DMS79 (cell line): ENCODE measurements around the gene HS3ST3A1.

Experiments
- DNase-seq: peaks from one replicate; lab custom pipeline; 2025; lab: John Stamatoyannopoulos, UW

HS3ST3A1 gene

GRCh38 chr17:13601776-13602551 is at the start of gene HS3ST3A1:
Gene HS3ST3A1, minus strand, starts transcription at chr17:13601929. Its CDS starts 800 bp downstream, at chr17:13601129.
- no peak for DNase-seq

DNA sequence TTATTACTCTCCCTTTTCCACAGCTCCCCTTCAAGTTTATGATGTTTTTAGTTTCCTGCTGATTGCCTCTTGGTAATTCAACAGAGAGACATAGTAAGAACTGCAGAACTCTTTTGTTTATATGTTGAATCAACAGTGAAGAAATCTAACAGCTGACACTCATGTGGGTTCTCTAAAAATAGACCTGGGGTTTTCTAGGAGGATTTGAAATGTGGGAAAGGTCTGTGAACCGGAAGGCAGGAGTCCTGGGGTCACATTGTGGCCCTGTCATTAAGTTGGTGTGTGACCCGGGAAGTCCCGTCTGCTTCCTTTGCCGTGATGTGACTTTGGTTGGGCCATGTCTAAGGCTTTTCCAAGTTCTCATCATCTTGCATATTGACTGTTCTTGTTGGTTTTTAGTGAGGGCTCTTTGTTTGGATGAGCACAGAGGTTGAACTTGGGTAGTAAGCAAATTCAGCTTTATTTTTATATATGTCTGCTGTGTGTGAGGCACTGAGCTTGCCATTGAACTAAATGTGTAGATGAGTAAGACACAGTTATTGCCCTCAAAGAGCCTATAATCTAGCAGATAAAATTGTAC is 48.5 kb upstream of the HS3ST3A1 start:
- no peak for DNase-seq

DNA sequence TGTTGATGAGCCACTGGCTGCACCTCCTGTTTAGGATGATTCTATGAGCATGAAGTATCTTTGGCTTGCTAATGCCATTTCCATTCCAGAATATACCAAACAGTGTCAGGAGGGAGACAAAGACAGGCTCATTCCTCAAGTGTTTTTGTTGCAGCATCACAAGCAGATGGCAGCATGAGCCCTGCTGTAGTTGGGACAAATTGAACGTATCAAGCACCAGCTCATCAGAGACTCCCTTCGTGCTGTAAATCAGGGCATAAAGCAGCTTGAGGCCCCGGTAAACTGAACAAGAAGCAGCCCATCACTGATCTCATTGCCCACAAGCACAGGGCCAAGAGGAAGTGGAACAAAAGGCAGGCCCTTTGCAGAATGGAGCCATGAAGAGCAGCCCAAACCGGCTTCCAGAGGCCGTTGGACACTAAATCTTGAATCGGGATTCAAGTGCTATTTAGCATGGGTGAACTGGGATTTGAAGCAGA is 45.9 kb upstream of the HS3ST3A1 start:
- no peak for DNase-seq

DNA sequence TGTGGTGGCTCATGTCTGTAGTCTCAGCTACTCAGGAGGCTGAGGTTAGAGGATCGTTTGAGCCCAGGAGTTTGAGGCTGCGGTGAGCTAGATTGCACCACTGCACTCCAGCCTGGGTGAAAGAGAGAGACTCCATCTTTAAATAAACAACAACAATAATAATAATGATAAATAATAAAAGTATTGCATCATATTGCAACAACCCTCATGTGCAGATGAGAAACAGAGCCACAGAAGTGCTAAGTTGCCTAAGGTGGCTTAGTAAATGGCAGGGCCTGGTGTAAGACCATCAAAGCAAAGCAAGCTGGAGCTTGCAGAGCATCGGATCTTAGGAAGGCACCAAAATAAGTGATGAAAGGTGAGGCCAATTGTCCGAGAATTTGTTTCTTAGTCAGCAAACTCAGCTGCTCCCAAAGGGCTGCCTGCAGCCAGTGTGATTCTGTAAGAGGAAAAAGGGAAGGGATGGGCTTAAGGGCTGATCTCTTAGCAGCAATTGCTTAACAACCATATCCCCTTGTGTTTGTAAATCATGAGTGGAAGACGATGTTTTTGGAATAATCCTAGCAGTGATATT is 45.3 kb upstream of the HS3ST3A1 start:
- DNase-seq = no peak

GRCh38 chr17:13646411-13646810 is 44.7 kb upstream of the HS3ST3A1 start:
- no peak for DNase-seq

- no peak for DNase-seq
Observed at GRCh38 chr17:13643180-13643579, 41.5 kb upstream of the HS3ST3A1 start.

DNA sequence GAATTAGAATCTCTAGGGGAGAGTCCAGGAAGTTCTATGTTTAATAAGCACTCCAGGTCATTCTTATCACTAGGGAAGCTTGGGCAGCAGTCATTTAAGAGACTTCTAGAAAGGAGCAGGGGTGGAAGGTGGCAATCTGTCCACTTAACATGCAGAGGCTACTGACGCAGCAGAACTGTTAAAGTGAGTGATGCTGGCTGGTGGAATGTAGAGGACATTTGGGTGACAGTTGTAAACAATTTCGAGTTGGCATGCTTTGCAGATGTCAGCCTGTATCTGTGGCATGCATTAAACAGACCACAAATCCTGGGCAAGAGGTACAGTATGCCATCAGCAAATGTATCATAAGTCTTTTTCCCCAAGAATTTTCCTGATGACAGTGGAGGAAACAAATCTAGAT is 40.5 kb upstream of the HS3ST3A1 start:
- DNase-seq = no peak

GRCh38 chr17:13640551-13640950 is 38.8 kb upstream of the HS3ST3A1 start:
- no peak for DNase-seq

GRCh38 chr17:13638855-13639458 is 37.2 kb upstream of the HS3ST3A1 start:
- DNase-seq = no peak

DNA sequence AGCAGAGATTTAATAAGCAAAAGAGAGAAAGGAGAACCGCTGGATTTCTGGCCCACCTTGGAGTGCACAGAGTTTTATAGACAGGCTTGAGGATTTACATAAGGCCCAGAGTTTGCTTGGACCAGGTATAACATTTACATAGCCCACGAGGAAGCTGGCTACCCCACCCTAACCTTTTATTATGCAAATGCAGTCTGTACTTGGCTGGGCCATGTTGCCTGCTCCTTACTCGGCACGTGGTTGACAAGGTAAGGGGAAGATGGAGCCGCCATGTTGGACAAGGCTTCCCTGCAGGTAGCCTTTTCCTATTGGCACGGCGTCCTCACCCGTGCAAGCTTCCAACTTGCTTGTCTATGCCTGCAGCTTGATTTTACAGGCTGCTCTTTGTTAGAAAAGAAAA is 35.2 kb upstream of the HS3ST3A1 start:
- DNase-seq = no peak

- DNase-seq = no peak
Observed at GRCh38 chr17:13635951-13636350, 34.2 kb upstream of the HS3ST3A1 start.

- no peak for DNase-seq
Observed at GRCh38 chr17:13634021-13634420, 32.3 kb upstream of the HS3ST3A1 start.

GRCh38 chr17:13631529-13631928 is 29.8 kb upstream of the HS3ST3A1 start:
- no peak for DNase-seq

DNA sequence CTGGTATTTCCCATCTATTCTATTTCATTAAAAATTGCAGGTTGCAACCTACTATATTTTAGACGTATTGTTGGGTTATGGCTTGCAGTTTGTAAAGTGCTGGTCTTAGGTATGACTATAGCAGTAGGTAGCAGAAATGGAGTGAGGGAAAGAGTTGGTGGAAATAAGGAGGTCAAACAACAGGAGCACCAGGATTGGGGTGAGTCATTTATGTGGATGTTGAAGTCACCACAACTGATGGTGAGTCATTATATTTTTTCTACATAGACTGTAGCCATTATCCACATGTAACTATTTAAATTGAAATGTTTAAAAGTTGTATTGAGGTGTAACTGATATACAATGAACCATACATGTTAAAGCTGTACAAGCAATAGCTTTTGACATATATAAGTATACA is 25.0 kb upstream of the HS3ST3A1 start:
- DNase-seq = no peak

- DNase-seq = no peak
Observed at GRCh38 chr17:13619462-13619861, 17.7 kb upstream of the HS3ST3A1 start.

- DNase-seq = no peak
Observed at GRCh38 chr17:13616031-13616430, 14.3 kb upstream of the HS3ST3A1 start.

- DNase-seq = no peak
Observed at GRCh38 chr17:13609941-13610340, 8.2 kb upstream of the HS3ST3A1 start.

DNA sequence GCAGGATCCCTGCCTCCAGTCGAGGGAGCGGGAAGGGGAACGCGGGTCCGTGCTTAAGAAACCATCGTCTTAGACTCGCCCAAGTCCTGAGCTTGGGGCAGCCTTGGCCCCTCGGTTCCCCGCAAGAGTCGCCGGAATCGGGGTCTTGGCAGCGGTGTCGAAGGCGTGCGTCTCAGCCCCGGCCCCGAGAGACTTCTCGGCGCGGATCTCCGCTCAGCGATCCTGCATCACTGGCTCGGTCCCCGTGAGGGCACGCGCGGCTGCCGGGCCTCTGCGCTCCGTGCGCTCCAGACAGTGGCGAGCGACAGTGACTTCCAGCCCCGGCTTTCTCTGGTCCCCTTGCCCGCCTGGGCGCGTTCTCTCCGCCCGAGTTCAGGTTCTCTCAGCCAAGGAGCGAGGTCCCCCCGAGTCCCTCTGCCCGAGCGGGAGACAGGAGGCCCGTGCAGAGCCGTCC is 380 bp downstream of the HS3ST3A1 start:
- no peak for DNase-seq

- no peak for DNase-seq
Observed at GRCh38 chr17:13600475-13601321, 1.0 kb downstream of the HS3ST3A1 start.

GRCh38 chr17:13599864-13600263 is 1.9 kb downstream of the HS3ST3A1 start:
- DNase-seq = no peak

DNA sequence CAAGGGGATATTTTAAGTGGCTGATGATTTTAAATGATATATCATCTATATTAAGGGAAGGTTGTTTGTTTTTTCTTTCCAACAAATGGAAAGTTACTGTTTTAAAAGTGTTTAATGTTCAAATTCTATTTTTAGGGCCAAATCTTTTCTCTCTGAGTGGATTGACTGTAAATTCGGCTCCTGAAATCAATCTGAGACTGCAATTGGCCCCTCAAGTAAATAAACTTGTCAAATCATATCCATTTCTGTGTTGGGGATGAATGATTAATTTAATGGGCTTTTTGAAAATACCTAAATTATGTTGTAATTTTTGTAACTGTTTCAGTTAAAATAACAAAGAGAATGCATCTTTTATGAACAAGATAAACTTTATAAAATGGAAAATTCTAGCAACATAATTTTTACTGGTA is 2.6 kb downstream of the HS3ST3A1 start:
- DNase-seq = no peak
